ENCODE data around the gene GALK2.
"Not testable (repeated sequence)": the region's sequence is repeated elsewhere in the genome, so short reads cannot be mapped to it uniquely, and the experiment has no call there.

Gene GALK2

GRCh38 chr15:49163678-49164077 lies 6.4 kb upstream of the GALK2 start:
- DNase-seq (ENCODE audit: low spot score) = no peak

GRCh38 chr15:49164865-49165264 lies 5.2 kb upstream of the GALK2 start:
- no peak for DNase-seq (ENCODE audit: low spot score)

- DNase-seq (ENCODE audit: low spot score) = no peak
Measured at GRCh38 chr15:49168016-49168415, 2.0 kb upstream of the GALK2 start.

- DNase-seq (ENCODE audit: low spot score) = no peak
Measured at GRCh38 chr15:49171790-49172189, 1.7 kb downstream of the GALK2 start.

GRCh38 chr15:49174902-49175301 lies 4.9 kb downstream of the GALK2 start:
- DNase-seq (ENCODE audit: low spot score) = no peak

- DNase-seq (ENCODE audit: low spot score) = not testable (repeated sequence)
Measured at GRCh38 chr15:49175582-49176397, 5.7 kb downstream of the GALK2 start.

GRCh38 chr15:49178497-49178896 lies 8.4 kb downstream of the GALK2 start:
- no peak for DNase-seq (ENCODE audit: low spot score)

GRCh38 chr15:49179433-49180190 lies 9.6 kb downstream of the GALK2 start:
- DNase-seq (ENCODE audit: low spot score) = no peak

- no peak for DNase-seq (ENCODE audit: low spot score)
Measured at GRCh38 chr15:49182128-49182527, 12.1 kb downstream of the GALK2 start.

GRCh38 chr15:49183741-49184140 lies 13.7 kb downstream of the GALK2 start:
- not testable (repeated sequence) for DNase-seq (ENCODE audit: low spot score)

- DNase-seq (ENCODE audit: low spot score) = no peak
Measured at GRCh38 chr15:49185473-49185872, 15.4 kb downstream of the GALK2 start.

- no peak for DNase-seq (ENCODE audit: low spot score)
Measured at GRCh38 chr15:49187549-49188245, 17.6 kb downstream of the GALK2 start.

GRCh38 chr15:49188933-49189332 lies 18.9 kb downstream of the GALK2 start:
- DNase-seq (ENCODE audit: low spot score) = no peak

- no peak for DNase-seq (ENCODE audit: low spot score)
Measured at GRCh38 chr15:49189631-49190030, 19.6 kb downstream of the GALK2 start.

GRCh38 chr15:49190586-49190985 lies 20.5 kb downstream of the GALK2 start:
- DNase-seq (ENCODE audit: low spot score) = no peak

GRCh38 chr15:49191892-49192291 lies 21.8 kb downstream of the GALK2 start:
- DNase-seq (ENCODE audit: low spot score) = no peak

- no peak for DNase-seq (ENCODE audit: low spot score)
Measured at GRCh38 chr15:49196856-49197255, 26.8 kb downstream of the GALK2 start.

- DNase-seq (ENCODE audit: low spot score) = no peak
Measured at GRCh38 chr15:49199666-49200065, 29.6 kb downstream of the GALK2 start.

- no peak for DNase-seq (ENCODE audit: low spot score)
Measured at GRCh38 chr15:49200347-49200746, 30.3 kb downstream of the GALK2 start.

- not testable (repeated sequence) for DNase-seq (ENCODE audit: low spot score)
Measured at GRCh38 chr15:49208102-49208501, 38.1 kb downstream of the GALK2 start.

- DNase-seq (ENCODE audit: low spot score) = no peak
Measured at GRCh38 chr15:49212897-49213296, 42.9 kb downstream of the GALK2 start.

Measured in SK-N-DZ (cell line).